HEK293 (cell line): ENCODE data around the gene FIS1.

Experiments
- CTCF ChIA-PET: fragments of 350-600 bp; formaldehyde crosslinking; extraction: SDS; loops from one replicate; lab custom pipeline; 2021; ENCODE audit warnings: antibody characterized with exemption; lab: Yijun Ruan, JAX
- POLR2A ChIA-PET: fragments of 300-600 bp; formaldehyde crosslinking; extraction: SDS; loops from one replicate; lab custom pipeline; 2020; ENCODE audit warnings: antibody characterized with exemption, inconsistent platforms; lab: Yijun Ruan, JAX
- H3K27ac ChIP-seq: fragments of 200-500 bp; sonication (Bioruptor generic); 2 replicates; pipeline ENCODE4 v1.5.1; 2014; ENCODE audit warnings: low read depth, low read length, control low read depth, inconsistent platforms; ENCODE audit errors: extremely low read depth
- H3K36me3 ChIP-seq, 2 experiments: fragments of 200-500 bp in 1 of 2; sonication (Bioruptor generic) in 1 of 2; 1 replicate in 1 of 2; 2 replicates in 1 of 2; pipeline ENCODE4 v1.5.1; 2014 to 2017; ENCODE audit warnings: inconsistent platforms in 2 of 2, low read length in 2 of 2; ENCODE audit not compliant: control insufficient read depth in 2 of 2, insufficient read depth in 1 of 2
- H3K4me1 ChIP-seq: fragments of 200-500 bp; sonication (Bioruptor generic); 2 replicates; pipeline ENCODE4 v1.5.1; 2014; ENCODE audit warnings: mild to moderate bottlenecking, low read length, inconsistent platforms; ENCODE audit not compliant: control insufficient read depth, insufficient read depth
- H3K4me3 ChIP-seq: 2 replicates; pipeline ENCODE4 v1.5.1; 2011; ENCODE audit warnings: low read depth, mild to moderate bottlenecking, control low read depth, low read length, moderate library complexity
- H3K9me3 ChIP-seq: fragments of 200-500 bp; sonication (Bioruptor generic); 2 replicates; pipeline ENCODE4 v1.5.1; 2014; ENCODE audit warnings: low read depth, low read length, inconsistent platforms; ENCODE audit not compliant: control insufficient read depth, insufficient read depth
- GLIS2 ChIP-seq: fragments of 450-650 bp; formaldehyde crosslinking; IDR thresholded peaks from 2 replicates; pipeline ENCODE4 v1.5.1; 2016; ENCODE audit warnings: missing biosample characterization, missing genetic modification characterization
- KLF1 ChIP-seq: fragments of 450-650 bp; formaldehyde crosslinking; IDR thresholded peaks from 2 replicates; pipeline ENCODE4 v1.5.1; 2016; ENCODE audit warnings: missing biosample characterization, missing genetic modification characterization
- SP2 ChIP-seq: fragments of 450-650 bp; formaldehyde crosslinking; IDR thresholded peaks from 2 replicates; pipeline ENCODE4 v1.5.1; 2016; ENCODE audit warnings: missing biosample characterization, missing genetic modification characterization
- ZBTB44 ChIP-seq: fragments of 450-650 bp; IDR thresholded peaks from 2 replicates; pipeline ENCODE4 v1.5.1; 2018; ENCODE audit warnings: missing biosample characterization, mild to moderate bottlenecking, missing genetic modification characterization
- ZIC2 ChIP-seq: fragments of 450-650 bp; formaldehyde crosslinking; IDR thresholded peaks from 2 replicates; pipeline ENCODE4 v1.5.1; 2016; ENCODE audit warnings: missing biosample characterization, missing genetic modification characterization
- ZNF184 ChIP-seq: fragments of 450-650 bp; IDR thresholded peaks from 2 replicates; pipeline ENCODE4 v1.5.1; 2018; ENCODE audit warnings: missing biosample characterization, mild to moderate bottlenecking, missing genetic modification characterization
- ZNF623 ChIP-seq: fragments of 450-650 bp; formaldehyde crosslinking; IDR thresholded peaks from 2 replicates; pipeline ENCODE4 v1.5.1; 2016; ENCODE audit warnings: missing biosample characterization, missing genetic modification characterization
- ZNF747 ChIP-seq: fragments of 450-650 bp; formaldehyde crosslinking; IDR thresholded peaks from 2 replicates; pipeline ENCODE4 v1.5.1; 2016; ENCODE audit warnings: missing biosample characterization, missing genetic modification characterization
- ZNF76 ChIP-seq: fragments of 450-650 bp; formaldehyde crosslinking; IDR thresholded peaks from 2 replicates; pipeline ENCODE4; 2016; ENCODE audit warnings: low read depth, missing biosample characterization, missing genetic modification characterization, borderline replicate concordance
- ZNF830 ChIP-seq: fragments of 450-650 bp; IDR thresholded peaks from 2 replicates; pipeline ENCODE4 v1.5.0; 2018; ENCODE audit warnings: missing biosample characterization, missing genetic modification characterization, low read depth, mild to moderate bottlenecking, moderate library complexity
- ZNF837 ChIP-seq: fragments of 450-650 bp; formaldehyde crosslinking; IDR thresholded peaks from 2 replicates; pipeline ENCODE4 v1.5.1; 2016; ENCODE audit warnings: missing biosample characterization, missing genetic modification characterization
- TF ChIP-seq, protein P1 (sequence below): fragments of 450-650 bp; formaldehyde crosslinking; IDR thresholded peaks from 2 replicates; pipeline ENCODE4 v1.5.1; 2016; ENCODE audit warnings: missing biosample characterization, missing genetic modification characterization
- TF ChIP-seq, protein P2 (sequence below): fragments of 450-650 bp; IDR thresholded peaks from 2 replicates; pipeline ENCODE4 v1.5.1; 2018; ENCODE audit warnings: missing biosample characterization, missing genetic modification characterization
- TF ChIP-seq, protein P3 (sequence below): fragments of 450-650 bp; formaldehyde crosslinking; IDR thresholded peaks from 2 replicates; pipeline ENCODE4 v1.5.1; 2017; ENCODE audit warnings: missing biosample characterization, mild to moderate bottlenecking, missing genetic modification characterization, moderate library complexity
- TF ChIP-seq, protein P4 (sequence below): fragments of 450-650 bp; formaldehyde crosslinking; IDR thresholded peaks from 2 replicates; pipeline ENCODE4 v1.5.1; 2016; ENCODE audit warnings: missing biosample characterization, missing genetic modification characterization

Gene FIS1

GRCh38 chr7:101238226-101239182 lies 6.4 kb downstream of the FIS1 start (continued):
- TF ChIP-seq, protein P1, sequence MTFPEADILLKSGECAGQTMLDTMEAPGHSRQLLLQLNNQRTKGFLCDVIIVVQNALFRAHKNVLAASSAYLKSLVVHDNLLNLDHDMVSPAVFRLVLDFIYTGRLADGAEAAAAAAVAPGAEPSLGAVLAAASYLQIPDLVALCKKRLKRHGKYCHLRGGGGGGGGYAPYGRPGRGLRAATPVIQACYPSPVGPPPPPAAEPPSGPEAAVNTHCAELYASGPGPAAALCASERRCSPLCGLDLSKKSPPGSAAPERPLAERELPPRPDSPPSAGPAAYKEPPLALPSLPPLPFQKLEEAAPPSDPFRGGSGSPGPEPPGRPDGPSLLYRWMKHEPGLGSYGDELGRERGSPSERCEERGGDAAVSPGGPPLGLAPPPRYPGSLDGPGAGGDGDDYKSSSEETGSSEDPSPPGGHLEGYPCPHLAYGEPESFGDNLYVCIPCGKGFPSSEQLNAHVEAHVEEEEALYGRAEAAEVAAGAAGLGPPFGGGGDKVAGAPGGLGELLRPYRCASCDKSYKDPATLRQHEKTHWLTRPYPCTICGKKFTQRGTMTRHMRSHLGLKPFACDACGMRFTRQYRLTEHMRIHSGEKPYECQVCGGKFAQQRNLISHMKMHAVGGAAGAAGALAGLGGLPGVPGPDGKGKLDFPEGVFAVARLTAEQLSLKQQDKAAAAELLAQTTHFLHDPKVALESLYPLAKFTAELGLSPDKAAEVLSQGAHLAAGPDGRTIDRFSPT (tag by site-specific recombination) = no peak
- TF ChIP-seq ZBTB44 (tag by site-specific recombination) (no peak), GLIS2 (no peak), ZNF747 (tag by site-specific recombination) (no peak)
- TF ChIP-seq, protein P2, sequence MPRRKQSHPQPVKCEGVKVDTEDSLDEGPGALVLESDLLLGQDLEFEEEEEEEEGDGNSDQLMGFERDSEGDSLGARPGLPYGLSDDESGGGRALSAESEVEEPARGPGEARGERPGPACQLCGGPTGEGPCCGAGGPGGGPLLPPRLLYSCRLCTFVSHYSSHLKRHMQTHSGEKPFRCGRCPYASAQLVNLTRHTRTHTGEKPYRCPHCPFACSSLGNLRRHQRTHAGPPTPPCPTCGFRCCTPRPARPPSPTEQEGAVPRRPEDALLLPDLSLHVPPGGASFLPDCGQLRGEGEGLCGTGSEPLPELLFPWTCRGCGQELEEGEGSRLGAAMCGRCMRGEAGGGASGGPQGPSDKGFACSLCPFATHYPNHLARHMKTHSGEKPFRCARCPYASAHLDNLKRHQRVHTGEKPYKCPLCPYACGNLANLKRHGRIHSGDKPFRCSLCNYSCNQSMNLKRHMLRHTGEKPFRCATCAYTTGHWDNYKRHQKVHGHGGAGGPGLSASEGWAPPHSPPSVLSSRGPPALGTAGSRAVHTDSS (tag by site-specific recombination) = no peak

- ChIA-PET POLR2A (interaction anchor here (0.6 to 0.9 kb wide), 2 partner anchors 20 to 93 kb away, joined by 3 read pairs; partner anchors contain the start of gene PLOD3), CTCF (interaction anchor here (0.6 to 1.5 kb wide), 2 partner anchors 45 to 63 kb away, joined by 3 to 6 read pairs; no protein-coding TSS in a partner anchor)
- peaks cover 0 to 37% of the 10 kb centered on the region in 2 experiments; a peak in 2 of 3 replicates for H3K36me3 ChIP-seq
- H3K4me1 ChIP-seq = no peaks in the 10 kb centered on the region
- H3K4me3 ChIP-seq = no peak within 1 kb of the TSS
- H3K27ac ChIP-seq = no peak within 1 kb of the TSS
- H3K9me3 ChIP-seq = no peaks in the 10 kb centered on the region
- TF ChIP-seq ZNF830 (tag by site-specific recombination) = no peak
- no peak for TF ChIP-seq KLF1
- TF ChIP-seq ZNF623 (tag by site-specific recombination) = no peak
- peak; percentile 31; the same call in 1 of the 2 replicates for TF ChIP-seq GLIS2
- TF ChIP-seq, protein P3, sequence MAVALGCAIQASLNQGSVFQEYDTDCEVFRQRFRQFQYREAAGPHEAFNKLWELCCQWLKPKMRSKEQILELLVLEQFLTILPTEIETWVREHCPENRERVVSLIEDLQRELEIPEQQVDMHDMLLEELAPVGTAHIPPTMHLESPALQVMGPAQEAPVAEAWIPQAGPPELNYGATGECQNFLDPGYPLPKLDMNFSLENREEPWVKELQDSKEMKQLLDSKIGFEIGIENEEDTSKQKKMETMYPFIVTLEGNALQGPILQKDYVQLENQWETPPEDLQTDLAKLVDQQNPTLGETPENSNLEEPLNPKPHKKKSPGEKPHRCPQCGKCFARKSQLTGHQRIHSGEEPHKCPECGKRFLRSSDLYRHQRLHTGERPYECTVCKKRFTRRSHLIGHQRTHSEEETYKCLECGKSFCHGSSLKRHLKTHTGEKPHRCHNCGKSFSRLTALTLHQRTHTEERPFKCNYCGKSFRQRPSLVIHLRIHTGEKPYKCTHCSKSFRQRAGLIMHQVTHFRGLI (tag by site-specific recombination) = no peak
- TF ChIP-seq, protein P4, sequence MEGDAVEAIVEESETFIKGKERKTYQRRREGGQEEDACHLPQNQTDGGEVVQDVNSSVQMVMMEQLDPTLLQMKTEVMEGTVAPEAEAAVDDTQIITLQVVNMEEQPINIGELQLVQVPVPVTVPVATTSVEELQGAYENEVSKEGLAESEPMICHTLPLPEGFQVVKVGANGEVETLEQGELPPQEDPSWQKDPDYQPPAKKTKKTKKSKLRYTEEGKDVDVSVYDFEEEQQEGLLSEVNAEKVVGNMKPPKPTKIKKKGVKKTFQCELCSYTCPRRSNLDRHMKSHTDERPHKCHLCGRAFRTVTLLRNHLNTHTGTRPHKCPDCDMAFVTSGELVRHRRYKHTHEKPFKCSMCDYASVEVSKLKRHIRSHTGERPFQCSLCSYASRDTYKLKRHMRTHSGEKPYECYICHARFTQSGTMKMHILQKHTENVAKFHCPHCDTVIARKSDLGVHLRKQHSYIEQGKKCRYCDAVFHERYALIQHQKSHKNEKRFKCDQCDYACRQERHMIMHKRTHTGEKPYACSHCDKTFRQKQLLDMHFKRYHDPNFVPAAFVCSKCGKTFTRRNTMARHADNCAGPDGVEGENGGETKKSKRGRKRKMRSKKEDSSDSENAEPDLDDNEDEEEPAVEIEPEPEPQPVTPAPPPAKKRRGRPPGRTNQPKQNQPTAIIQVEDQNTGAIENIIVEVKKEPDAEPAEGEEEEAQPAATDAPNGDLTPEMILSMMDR = no peak
- no peak for TF ChIP-seq ZNF184
- TF ChIP-seq ZNF837 = no peak
- TF ChIP-seq SP2 (tag by site-specific recombination) = no peak
- TF ChIP-seq ZIC2 = 0 out of 2 replicates have a peak, but pooled peaks have one; percentile 14
- no peak for TF ChIP-seq ZNF76 (tag by site-specific recombination)
Measured at GRCh38 chr7:101237206-101238067, 7.4 kb downstream of the FIS1 start, which contains the start of gene CLDN15. Gene CLDN15 (minus strand): TSS chr7:101237802. CDS start chr7:101237581, 221 bp downstream.
